Kidney tubule cell (primary cell): ENCODE results near the gene PKMYT1.
"Not testable (repeated sequence)": the region's sequence is repeated elsewhere in the genome, so short reads cannot be mapped to it uniquely, and the experiment has no call there.

Experiments used
- DNase-seq: peaks from one replicate; pipeline ENCODE4 v3.0.0-alpha.2; 2018; ENCODE audit warnings: low spot score

PKMYT1 gene

DNA sequence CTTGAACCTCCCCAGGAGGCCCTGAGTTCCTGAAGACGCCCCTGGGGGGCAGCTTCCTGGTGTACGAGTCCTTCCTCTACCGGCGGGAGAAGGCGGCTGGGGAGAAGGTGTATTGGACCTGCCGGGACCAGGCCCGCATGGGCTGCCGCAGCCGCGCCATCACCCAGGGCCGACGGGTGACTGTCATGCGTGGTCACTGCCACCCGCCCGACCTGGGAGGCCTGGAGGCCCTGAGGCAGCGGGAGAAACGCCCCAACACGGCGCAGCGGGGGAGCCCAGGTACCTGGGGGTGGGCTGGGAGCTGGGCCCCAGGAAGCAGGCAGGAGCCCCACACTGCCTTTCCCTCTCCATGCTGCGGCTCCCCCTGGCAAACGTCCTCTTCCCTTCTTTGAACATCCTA, 46.5 kb downstream of the PKMYT1 start:
- no peak for DNase-seq

- DNase-seq = no peak
Observed at GRCh38 chr16:2933136-2933535, 47.1 kb downstream of the PKMYT1 start.

DNA sequence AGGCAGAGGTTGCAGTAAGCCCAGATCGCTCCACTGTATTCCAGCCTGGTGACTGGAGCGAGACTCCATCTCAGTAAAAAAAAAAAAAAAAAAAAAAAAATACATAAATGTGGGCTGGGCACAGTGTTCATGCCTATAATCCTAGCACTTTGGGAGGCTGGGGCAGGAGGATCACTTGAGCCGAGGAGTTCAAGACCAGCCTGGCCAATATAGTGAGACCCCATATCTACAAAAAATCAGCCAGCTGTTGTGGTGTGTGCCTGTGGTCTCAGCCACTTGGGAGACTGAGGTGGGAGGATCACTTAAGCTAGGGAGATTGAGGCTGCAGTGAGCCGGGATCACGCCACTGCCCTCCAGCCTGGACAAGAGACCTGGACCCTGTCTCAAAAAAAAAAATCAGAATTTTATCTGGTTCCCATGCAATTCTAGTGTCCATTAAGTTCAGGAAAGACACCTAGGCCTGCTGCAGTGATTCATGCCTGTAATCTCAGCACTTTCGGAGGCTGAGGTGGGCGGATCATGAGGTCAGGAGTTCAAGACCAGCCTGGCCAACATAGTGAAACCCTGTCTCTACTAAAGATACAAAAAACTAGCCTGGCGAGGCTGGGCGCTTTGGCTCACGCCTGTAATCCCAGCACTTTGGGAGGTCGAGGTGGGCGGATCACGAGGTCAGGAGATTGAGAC, 48.9 kb downstream of the PKMYT1 start:
- not testable (repeated sequence) for DNase-seq

GRCh38 chr16:2930236-2930635, 50.0 kb downstream of the PKMYT1 start:
- DNase-seq = no peak

DNA sequence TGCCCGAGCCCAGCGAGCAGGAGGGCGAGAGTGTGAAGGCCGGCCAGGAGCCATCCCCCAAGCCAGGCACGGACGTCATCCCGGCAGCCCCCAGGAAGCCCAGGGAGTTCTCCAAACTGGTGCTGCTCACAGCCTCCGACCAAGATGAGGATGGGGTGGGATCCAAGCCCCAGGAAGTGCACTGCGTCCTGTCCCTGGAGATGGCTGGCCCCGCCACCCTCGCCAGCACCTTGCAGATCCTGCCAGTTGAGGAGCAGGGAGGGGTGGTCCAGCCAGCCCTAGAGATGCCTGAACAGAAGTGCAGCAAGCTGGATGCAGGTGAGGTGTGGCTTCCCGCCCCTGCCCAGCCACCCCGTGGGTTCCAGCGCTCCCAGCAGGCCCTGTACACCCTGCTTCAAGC, 50.6 kb downstream of the PKMYT1 start:
- DNase-seq = no peak

GRCh38 chr16:2928796-2929195, 51.5 kb downstream of the PKMYT1 start:
- DNase-seq = no peak

DNA sequence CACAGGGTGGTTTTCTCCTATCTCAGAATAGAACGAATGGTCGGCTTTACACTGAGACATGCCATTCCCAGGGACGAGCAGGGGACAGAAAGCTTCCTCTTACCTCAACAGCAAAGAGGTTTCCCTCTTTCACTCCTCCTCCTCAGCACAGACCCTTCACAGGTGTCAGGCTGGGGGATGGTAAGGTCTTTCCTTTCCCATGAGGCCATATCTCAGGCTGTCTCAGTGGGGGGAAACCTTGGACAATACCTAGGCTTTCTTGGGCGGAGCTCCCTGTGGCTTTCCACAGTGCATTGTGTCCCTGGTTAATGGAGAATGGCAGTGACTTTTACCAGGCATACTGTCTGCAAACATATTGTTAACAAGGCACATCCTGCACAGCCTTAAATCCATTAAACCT, 52.1 kb downstream of the PKMYT1 start:
- not testable (repeated sequence) for DNase-seq

- DNase-seq = peak; percentile 84
Observed at GRCh38 chr16:2927010-2927646, 53.1 kb downstream of the PKMYT1 start.

DNA sequence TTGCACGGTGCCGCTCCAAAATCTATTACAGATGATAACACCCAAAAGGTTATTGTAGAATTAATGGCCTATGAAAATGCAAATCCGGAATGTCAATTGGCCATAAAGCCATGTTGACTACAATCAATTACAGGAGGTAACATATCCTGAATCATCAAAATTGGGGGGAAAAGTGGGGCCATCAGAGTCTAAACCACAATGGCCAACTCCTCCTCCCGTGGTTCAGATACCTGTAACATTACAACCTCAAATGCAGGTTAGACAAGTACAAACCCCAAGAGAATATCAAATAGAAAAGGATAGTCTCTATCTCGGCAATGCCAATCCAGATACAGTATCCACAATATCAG, 53.6 kb downstream of the PKMYT1 start:
- no peak for DNase-seq

DNA sequence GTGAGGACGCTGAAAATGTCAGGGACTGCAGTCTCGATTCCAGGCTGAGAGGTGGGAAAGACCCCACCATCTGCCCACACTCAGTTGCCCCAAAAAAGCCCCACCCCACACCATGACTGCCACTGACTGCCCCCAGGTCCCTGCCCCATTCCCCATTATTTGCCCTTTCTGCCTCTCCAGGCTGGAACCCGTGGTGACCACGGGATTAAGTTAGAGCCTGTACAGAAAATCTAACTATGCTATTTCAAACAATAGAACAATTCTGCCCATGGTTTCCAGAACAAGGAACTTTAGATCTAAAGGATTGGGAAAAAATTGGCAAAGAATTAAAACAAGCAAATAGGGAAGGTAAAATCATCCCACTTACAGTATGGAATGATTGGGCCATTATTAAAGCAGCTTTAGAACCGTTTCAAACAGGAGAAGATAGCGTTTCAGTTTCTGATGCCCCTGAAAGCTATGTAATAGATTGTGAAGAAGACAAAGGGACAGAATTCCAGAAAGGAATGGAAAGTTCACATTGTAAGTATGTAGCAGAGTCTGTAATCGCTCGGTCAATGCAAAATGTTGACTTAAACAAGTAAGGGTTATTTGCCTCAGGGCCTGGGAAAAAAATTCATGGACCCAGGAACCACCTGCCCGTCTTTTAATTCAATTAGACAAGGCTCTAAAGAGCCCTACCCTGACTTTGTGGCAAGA, 54.1 kb downstream of the PKMYT1 start:
- no peak for DNase-seq

DNA sequence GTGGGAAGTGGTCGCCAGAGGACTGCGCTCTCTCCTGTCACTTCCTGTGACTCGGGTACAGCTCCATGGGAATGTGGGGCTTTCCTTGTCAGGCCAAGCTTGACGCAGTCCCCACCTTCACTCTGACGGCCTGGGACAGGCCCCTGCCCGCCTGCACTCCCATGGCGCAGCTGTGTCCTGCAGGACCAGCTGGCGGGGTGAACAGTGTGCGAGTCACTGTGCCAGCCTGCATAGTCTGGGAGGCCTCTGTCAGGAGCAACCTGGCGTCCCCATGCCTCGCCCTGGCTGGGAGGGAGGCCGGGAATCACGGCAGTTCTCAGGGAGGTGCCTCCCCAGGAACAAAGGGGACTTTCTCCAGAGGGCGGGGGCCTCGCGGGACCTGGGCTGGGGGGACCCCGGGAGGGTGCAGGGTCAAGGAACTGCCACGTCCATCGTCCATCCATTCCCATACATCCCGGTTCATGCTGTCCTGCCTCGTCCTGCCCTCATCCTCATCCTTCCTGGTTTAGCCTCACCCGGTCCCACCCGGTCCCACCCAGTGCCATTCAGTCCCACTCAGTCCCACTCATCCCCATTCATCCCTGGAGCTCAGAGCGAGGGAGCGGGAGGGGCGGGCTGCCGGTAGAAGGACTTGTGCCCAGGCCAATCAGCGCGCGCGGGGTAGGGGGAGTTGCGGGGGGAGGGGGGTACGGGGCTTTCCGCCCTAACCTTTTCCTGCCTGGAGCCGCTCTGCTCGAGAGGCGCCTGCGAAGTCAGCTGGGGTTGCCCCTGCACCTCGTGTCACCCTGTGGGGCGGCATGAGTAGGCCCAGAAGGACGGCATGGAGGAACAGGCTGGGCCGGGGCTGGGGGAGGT, 55.1 kb downstream of the PKMYT1 start:
- DNase-seq = no peak

DNA sequence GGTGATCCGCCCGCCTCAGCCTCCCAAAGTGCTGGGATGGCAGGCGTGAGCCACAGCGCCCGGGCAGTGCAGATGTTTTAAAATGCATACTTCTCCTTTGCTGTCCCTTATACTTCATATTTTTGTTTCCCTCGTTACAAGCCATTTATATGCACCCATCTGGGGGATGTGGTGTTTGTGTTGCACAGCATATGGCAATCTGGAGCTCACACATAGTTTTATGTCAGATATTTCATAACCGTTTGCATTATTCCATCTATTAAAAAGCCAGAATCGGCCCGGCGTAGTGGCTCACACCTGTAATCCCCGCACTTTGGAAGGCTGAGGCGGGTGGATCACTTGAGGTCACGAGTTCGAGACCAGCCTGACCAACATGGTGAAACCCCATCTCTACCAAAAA, 56.8 kb downstream of the PKMYT1 start:
- DNase-seq = no peak
